SU-DHL-6 (cell line): ENCODE data around the gene ISLR2.
"Not testable (repeated sequence)": the region's sequence is repeated elsewhere in the genome, so short reads cannot be mapped to it uniquely, and the experiment has no call there.

ENCODE experiments used
- CTCF ChIP-seq: fragments of 200-600 bp; sonication (generic); IDR thresholded peaks from one replicate; pipeline ENCODE4 v1.5.1; 2017; ENCODE audit warnings: antibody characterized with exemption, mild to moderate bottlenecking, low read length, moderate library complexity; ENCODE audit not compliant: insufficient read depth, poor library complexity, severe bottlenecking
- EZH2phosphoT487 ChIP-seq: fragments of 200-600 bp; sonication (generic), shearing (Covaris generic); conservative IDR thresholded peaks from 2 replicates; pipeline ENCODE4 v1.6.1; 2018; ENCODE audit warnings: mild to moderate bottlenecking, antibody characterized with exemption, low read length, moderate library complexity, mixed read lengths

GRCh38 chr15:74096753-74097474 lies 33.5 kb upstream of the ISLR2 start:
- TF ChIP-seq CTCF, EZH2phosphoT487: not testable (repeated sequence)
